GM19468 (cell line): Measurements from ENCODE around the gene VSIG2.

ENCODE experiments used
- ATAC-seq: cut with Tn5 transposase; IDR thresholded peaks from one replicate; pipeline ENCODE4 v1.9.1; 2021; ENCODE audit warnings: mild to moderate bottlenecking, moderate library complexity, moderate number of reproducible peaks; ENCODE audit not compliant: unreplicated experiment; ENCODE audit errors: extremely low read depth

The VSIG2 gene

GRCh38 chr11:124725719-124726105 lies 26.3 kb downstream of the VSIG2 start:
- ATAC-seq = no peak

- peak; percentile 90 for ATAC-seq
Measured at GRCh38 chr11:124724979-124725718, 26.9 kb downstream of the VSIG2 start.

GRCh38 chr11:124722176-124722575 lies 29.9 kb downstream of the VSIG2 start:
- ATAC-seq = no peak

- ATAC-seq = no peak
Measured at GRCh38 chr11:124719534-124719933, 32.5 kb downstream of the VSIG2 start.

GRCh38 chr11:124718801-124719200 lies 33.3 kb downstream of the VSIG2 start:
- ATAC-seq = no peak

DNA sequence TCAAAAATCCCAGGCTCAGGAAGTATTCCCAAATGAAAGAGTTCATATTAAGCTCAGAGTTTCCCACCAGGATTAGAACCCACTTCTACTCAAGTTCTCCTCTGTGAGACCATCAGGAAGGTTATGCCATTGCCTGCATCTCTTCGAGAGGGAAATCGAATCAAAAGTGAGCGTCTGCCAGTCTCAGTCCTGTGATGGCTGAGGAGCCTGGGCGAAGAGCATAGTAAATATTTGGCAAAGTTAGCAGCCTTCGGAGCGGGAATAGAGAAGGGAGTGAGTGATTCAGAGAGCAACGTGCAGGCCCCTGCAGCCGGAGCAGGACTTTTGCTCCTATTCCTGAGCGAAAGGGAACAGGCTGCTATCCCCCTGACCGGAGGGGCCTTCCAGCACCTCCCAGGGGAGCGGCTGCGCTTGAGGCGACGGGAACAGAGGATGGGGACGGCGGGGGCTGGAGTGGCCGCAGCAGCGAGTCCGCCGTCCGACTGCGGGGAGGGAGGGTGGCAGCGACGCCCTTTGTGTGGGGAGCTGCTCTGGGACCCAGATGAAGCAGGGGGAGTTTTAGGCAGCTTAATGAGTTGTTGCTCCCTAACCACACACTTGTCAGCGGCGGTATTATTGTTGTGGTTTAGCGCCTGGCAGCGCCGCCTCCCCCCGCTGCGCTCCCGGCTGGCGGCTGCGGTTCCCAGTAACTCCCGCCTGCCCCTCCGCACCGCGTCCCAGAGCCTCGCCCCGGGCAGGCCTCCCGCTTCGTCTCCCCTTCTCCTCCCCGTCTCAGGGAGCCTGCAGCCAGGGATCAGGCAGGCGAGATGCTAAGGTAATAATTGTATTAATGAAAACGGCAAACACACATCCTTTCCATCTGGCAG lies 34.0 kb downstream of the VSIG2 start:
- ATAC-seq = no peak

- no peak for ATAC-seq
Measured at GRCh38 chr11:124717421-124717785, 34.7 kb downstream of the VSIG2 start.

DNA sequence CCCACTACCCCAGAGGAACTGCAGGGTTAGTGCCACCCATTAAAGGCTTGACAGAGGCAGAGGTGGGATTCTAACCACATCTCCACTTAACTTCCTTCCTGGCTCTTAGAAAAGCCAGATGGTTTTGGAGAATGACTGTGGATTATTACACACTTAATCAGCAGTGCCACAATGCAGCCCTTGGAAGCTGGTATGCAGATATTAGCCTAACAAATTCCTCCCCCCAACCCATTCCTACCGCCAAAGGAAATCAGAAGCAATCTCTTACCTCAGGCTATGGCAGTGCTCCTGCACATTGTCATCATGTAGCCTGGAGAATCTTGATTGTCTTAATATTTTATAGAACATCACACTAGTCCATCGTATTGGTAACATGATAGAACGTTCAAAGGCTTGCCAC lies 35.5 kb downstream of the VSIG2 start:
- no peak for ATAC-seq

DNA sequence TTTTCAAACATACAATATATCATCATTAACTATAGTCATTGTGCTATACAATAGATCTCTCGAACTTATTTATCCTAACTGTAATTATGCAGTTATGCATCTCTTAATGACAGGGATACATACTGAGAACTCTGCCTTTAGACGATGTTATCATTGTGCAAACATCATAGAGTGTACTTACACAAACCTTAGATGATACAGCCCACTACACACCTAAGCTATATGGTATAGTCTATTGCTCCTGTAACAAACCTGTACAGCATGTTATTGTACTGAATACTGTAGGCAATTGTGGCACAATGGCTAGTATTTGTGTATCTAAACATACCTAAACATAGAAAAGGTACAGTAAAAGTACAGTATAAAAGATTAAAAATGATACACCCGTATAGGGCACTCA lies 39.7 kb downstream of the VSIG2 start:
- no peak for ATAC-seq

DNA sequence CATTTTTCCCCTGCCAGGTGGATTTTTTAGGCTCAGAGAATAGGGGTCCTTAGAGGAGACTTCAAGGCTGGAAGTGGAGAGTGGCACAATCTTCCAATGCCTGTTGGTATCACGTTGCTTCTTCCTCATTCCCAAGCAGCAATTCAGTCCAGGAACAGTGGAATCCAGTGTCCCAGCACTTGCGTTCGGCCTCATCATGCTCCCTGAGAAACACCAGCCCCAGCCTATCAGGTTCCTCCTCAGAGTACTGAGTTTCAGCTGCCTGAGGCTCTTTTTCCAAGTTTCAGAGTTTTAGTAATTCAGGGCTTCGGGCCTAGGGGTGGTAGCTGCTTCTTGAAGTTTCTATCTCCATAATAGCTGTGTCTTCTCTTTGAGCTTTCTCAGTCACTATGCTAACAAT lies 44.2 kb downstream of the VSIG2 start:
- ATAC-seq = no peak

- ATAC-seq = no peak
Measured at GRCh38 chr11:124700028-124700427, 52.0 kb downstream of the VSIG2 start.

GRCh38 chr11:124699547-124699946 lies 52.5 kb downstream of the VSIG2 start:
- ATAC-seq = no peak
